Psoas muscle (tissue), 8 donors: ENCODE data around the gene TPPP. TPM values are rescaled to one million over a fixed set of nuclear protein-coding genes. Genes with fewer than 3 reads are reported as not detected.

ENCODE experiments used
- ATAC-seq, 4 donors: fragments of 200-7000 bp; cut with Tn5 transposase; one replicate each; pipeline ENCODE4 v1.9.1; 2020; ENCODE audit warnings: moderate library complexity in 3 of 4, mild to moderate bottlenecking in 2 of 4
- DNase-seq, 2 donors: peaks; one replicate each; pipeline ENCODE4 v3.0.0-alpha.2; 2020
- H3K27ac ChIP-seq: fragments of 200-600 bp; one replicate; pipeline ENCODE4 v1.8.0; 2022
- H3K27me3 ChIP-seq, 3 donors: fragments of 200-600 bp in 1 of 3; one replicate each; pipeline versions ENCODE4 v1.6.1 to v1.8.0; 2013 to 2022; ENCODE audit warnings: low read length in 2 of 3, mild to moderate bottlenecking in 2 of 3, moderate library complexity in 1 of 3; ENCODE audit not compliant: insufficient read depth in 3 of 3
- H3K36me3 ChIP-seq, 2 donors: fragments of 200-600 bp in 1 of 2; one replicate each; pipeline versions ENCODE4 v1.6.1 to v1.8.0; 2013 to 2022; ENCODE audit warnings: low read depth in 1 of 2, mild to moderate bottlenecking in 1 of 2, moderate library complexity in 1 of 2; ENCODE audit not compliant: insufficient read depth in 1 of 2
- H3K4me1 ChIP-seq: fragments of 200-600 bp; one replicate; pipeline ENCODE4 v1.8.0; 2022
- H3K4me3 ChIP-seq: fragments of 200-600 bp; one replicate; pipeline ENCODE4 v1.8.0; 2022; ENCODE audit warnings: mild to moderate bottlenecking
- H3K9me3 ChIP-seq: fragments of 200-600 bp; one replicate; pipeline ENCODE4 v1.8.0; 2022
- WGBS, 3 donors: extraction: QIAGEN DNeasy Blood & Tissue Kit; methylation state at CpG; one replicate each; pipeline versions ENCODE4 v1.1.6 to v1.1.7; 2013; 5-methylcytosine and 5-hydroxymethylcytosine counted together
- intact Hi-C, 2 donors: fragments of 100-400 bp; cut with DNase I; formaldehyde crosslinking; loops; one replicate each; pipeline versions ENCODE4 v1.11.0 to v1.14.2; 2022
- polyA plus RNA-seq, 3 donors: library from polyadenylated mRNA; stranded (reverse); fragments of 200-250 nt; gene quantifications; one replicate each; pipeline ENCODE4 v1.2.3, GENCODE V29; 2013
- total RNA-seq, 4 donors: library from RNA; stranded (reverse); fragmentation: NEBNext Ultra II Directional in 2 of 4; extraction: Animal tissue kit (Norgen Biotek cat#: 25700) in 2 of 4; gene quantifications; one replicate each; pipeline versions ENCODE4 v1.2.1 to v1.2.4, GENCODE V29; 2021 to 2023
- TF ChIP-seq, protein P1 (sequence below): fragments of 200-600 bp; IDR thresholded peaks from one replicate; pipeline ENCODE4 v1.8.0; 2022; ENCODE audit warnings: antibody characterized with exemption
- donor health status: healthy with polysubstance abuse.
- donor health status: DM: no; HTN: no; CAD: no; lungs with moderate emphysema.
- donor health status: Bipolar disorder and iron deficiency.
- donor health status: healthy.
- donor health status: DM: yes; HTN: yes; CAD: no.
- donor health status: DM: no; HTN: no; CAD: no.
- donor health status: DM: no; HTN: no; CAD: no.
- donor health status: DM: yes; HTN: yes; CAD: no.

The TPPP gene
- total and polyA plus RNA-seq, 7 donors = 1.8 to 11.0 (median 3.3) TPM

DNA sequence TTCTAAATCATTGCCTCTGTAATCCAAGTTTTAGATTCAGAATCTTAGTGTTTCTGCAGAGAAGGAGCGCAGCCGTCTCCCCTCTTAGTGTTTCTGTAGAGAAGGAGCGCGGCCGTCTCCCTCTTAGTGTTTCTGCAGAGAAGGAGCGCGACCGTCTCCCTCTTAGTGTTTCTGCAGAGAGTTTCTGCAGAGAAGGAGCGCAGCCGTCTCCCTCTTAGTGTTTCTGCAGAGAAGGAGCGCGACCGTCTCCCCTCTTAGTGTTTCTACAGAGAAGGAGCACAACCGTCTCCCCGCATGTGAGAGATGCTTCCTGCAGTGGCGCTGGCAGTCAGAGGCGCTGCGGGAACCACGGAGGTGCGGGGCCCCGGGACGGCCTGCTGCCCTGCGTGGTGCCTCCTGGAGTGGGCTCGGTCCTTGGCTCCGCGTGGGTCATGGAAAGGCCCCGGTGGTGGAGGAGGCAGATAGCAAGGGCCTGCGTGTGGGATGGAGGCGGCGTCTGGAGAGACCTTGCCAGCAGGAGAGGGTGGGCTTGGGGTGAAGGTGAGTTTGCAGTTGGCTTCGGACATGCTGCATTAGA is 70.1 kb downstream of the TPPP start:
- no peak overlapping the region for H3K4me3 ChIP-seq
- no peaks in the 10 kb centered on the region for H3K4me1 ChIP-seq
- 94 to 97% (median 95%) methylated on average over 30 to 31 of the region's 31 CpGs for WGBS, 3 donors
- peaks cover 0 to 18% of the 10 kb centered on the region in 2 donors for H3K36me3 ChIP-seq
- H3K27ac ChIP-seq = no peak overlapping the region
- H3K27me3 ChIP-seq = no peaks in the 10 kb centered on the region
- H3K9me3 ChIP-seq = no peaks in the 10 kb centered on the region
- ATAC-seq (no peak), DNase-seq (peak in 1 of 2 donors; percentile 36)
- TF ChIP-seq, protein P1, sequence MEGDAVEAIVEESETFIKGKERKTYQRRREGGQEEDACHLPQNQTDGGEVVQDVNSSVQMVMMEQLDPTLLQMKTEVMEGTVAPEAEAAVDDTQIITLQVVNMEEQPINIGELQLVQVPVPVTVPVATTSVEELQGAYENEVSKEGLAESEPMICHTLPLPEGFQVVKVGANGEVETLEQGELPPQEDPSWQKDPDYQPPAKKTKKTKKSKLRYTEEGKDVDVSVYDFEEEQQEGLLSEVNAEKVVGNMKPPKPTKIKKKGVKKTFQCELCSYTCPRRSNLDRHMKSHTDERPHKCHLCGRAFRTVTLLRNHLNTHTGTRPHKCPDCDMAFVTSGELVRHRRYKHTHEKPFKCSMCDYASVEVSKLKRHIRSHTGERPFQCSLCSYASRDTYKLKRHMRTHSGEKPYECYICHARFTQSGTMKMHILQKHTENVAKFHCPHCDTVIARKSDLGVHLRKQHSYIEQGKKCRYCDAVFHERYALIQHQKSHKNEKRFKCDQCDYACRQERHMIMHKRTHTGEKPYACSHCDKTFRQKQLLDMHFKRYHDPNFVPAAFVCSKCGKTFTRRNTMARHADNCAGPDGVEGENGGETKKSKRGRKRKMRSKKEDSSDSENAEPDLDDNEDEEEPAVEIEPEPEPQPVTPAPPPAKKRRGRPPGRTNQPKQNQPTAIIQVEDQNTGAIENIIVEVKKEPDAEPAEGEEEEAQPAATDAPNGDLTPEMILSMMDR = no peak
- intact Hi-C loops = no loop called here

DNA sequence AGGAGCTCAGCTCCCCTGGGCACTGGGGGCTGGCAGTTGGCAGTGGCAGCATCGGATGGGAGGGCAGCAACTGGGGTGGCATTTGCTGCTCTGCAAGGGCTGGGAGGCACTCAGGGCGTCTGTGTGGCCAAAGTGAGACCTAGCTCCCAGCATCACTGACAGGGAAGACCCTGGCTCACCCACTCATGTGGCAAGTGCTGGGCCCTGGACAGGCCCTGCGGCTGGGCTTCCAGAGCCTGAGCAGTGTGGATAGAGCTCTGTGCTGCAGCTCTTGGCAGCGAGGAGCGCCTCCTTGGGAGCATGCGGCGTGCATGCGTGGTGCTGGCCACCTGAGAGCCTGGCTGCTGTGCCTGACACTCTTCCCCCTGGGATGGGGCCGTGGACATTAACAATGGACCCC is 70.8 kb downstream of the TPPP start:
- DNase-seq = peak in 1 of 2 donors; percentile 36
- H3K9me3 ChIP-seq = no peaks in the 10 kb centered on the region

DNA sequence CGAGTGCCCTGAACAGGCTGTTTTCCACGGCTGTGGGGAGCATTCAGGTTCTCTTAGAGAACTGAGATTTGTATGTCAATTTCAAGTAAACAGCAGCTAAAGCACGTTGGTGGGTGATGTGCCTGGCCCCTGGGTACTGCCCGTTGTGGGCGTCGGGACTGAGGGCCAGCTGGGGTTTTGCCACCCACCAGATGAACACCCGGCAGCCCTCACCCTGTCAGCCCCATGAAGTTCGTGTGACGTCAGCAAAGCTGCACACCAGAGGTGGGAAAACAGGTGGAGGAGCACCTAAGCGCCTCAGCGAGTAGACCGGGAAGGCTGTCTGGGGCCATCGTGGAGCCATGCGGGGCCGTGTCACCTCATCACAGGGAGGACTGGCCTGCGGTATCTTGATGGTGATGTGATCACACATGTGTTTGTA is 71.8 kb downstream of the TPPP start:
- H3K27me3 ChIP-seq = no peaks in the 10 kb centered on the region
- no peaks in the 10 kb centered on the region for H3K4me1 ChIP-seq
- DNase-seq (no peak), ATAC-seq (no peak)
- H3K4me3 ChIP-seq = no peak overlapping the region
- TF ChIP-seq, protein P1 = no peak
- H3K9me3 ChIP-seq = no peaks in the 10 kb centered on the region
- no peak overlapping the region for H3K27ac ChIP-seq
- peaks cover 0 to 14% of the 10 kb centered on the region in 2 donors for H3K36me3 ChIP-seq
- 93 to 98% (median 96%) methylated on average over 16 of the region's 16 CpGs for WGBS, 3 donors
- intact Hi-C loops = no loop called here

More for the DNA sequence above, 70.8 kb downstream of the TPPP start:
- H3K4me3 ChIP-seq = no peak overlapping the region
- intact Hi-C loops = no loop called here
- peaks cover 0 to 14% of the 10 kb centered on the region in 2 donors for H3K36me3 ChIP-seq
- no peaks in the 10 kb centered on the region for H3K27me3 ChIP-seq
- TF ChIP-seq, protein P1 = no peak
- H3K27ac ChIP-seq = no peak overlapping the region
- 90 to 98% (median 96%) methylated on average over 9 of the region's 9 CpGs for WGBS, 3 donors
- no peaks in the 10 kb centered on the region for H3K4me1 ChIP-seq
- no peak for ATAC-seq

DNA sequence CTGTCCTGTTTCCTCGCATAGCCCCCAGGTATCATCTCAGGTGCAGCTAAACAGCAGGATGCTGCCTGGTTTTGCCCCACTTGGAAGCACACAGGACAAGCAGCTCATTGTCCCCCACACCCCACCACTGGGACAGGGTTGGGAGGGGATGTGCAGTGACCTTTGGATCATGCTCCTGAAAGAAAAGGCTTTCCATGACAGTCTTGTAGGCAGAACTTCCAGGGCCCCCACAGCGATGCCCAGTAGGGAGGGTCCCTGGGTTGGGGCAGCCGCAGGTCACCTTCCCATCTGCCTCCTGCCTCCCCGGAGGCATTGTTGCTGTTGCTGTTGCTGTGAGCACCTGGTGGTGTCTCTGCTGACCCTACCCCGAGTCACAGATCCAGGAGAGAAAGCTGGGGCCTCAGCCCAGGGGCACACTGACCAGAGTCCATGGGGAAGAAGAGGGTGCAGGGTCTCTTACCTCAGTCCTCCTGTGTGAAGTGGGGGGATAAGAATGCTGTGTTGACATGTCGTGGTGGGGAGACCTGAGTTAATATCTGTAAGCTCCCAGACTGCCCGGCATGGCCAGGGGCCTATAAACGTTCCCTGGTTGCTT is 72.5 kb downstream of the TPPP start:
- no peaks in the 10 kb centered on the region for H3K27me3 ChIP-seq
- no peak for ATAC-seq
- 93 to 97% (median 96%) methylated on average over 8 of the region's 8 CpGs for WGBS, 3 donors
- peaks cover 0 to 14% of the 10 kb centered on the region in 2 donors for H3K36me3 ChIP-seq
- intact Hi-C loops = no loop called here
- TF ChIP-seq, protein P1 = no peak
- no peaks in the 10 kb centered on the region for H3K4me1 ChIP-seq
- H3K27ac ChIP-seq = no peak overlapping the region
- no peaks in the 10 kb centered on the region for H3K9me3 ChIP-seq
- no peak overlapping the region for H3K4me3 ChIP-seq
- DNase-seq = peak in 1 of 2 donors; percentile 33
